GM19238 (cell line): ENCODE results near the gene CNTNAP5.

Experiments
- DNase-seq: peaks from one replicate; pipeline ENCODE4 v3.0.0; 2011; ENCODE audit warnings: low spot score; ENCODE audit not compliant: insufficient read length

The CNTNAP5 gene

DNA sequence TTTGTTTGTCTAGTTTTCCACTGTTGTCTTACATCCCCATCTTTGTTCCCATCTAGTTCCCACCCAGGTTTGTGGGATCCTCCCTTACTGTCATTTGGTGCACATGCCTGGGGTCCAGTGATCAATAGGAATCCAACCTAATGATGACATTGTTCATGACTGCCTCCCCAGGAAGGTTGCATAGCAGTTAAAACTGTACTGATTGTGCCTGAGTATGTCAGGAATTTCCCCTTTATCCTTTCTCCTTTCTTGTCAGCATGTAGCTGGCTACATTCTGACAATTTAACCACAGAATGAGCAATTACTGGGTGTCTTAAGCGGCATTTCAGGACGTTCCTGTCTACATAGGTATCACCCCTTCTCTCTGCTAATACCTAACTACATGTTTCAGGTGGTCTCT lies 653.0 kb downstream of the CNTNAP5 start:
- DNase-seq, result no peak

DNA sequence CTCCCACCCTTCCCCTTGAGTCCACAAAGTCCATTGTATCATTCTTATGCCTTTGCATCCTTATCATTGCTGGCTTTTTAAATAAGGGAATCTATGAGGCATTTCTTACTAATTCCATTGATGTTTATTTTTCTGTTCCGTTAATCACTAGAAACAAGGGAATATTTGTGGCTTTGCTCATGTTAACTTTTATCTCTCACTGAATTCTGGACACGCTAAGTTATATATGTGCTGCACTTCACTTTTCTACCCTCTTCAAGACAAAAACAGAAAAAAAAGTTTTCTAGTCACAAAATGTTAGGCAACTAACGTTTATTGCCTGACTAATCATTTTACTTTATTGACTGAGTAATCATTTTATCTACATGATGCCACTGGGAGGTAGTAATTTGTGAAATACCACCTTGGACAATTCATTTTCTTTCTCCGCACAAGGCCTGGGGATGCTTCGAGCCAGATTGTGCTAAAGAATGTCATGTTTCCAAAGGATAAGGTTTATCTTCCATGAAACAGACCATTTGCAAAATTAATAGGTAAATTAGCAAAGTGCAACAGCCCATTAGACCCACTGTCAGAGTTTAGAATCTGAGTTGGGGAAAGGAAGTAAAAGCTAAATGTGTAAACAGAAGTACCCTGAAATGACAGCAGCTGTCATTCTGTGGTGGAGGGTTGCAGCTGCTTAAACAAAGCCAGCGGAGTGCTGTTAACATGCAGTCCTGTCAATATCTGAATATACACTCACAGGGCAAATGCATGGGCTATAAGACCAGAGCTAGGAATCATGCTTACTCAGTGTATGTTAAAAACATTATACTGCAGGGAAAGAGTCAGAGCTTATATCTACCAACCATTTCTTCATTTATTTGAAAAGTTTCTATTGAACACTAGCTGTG lies 658.7 kb downstream of the CNTNAP5 start:
- no peak for DNase-seq

DNA sequence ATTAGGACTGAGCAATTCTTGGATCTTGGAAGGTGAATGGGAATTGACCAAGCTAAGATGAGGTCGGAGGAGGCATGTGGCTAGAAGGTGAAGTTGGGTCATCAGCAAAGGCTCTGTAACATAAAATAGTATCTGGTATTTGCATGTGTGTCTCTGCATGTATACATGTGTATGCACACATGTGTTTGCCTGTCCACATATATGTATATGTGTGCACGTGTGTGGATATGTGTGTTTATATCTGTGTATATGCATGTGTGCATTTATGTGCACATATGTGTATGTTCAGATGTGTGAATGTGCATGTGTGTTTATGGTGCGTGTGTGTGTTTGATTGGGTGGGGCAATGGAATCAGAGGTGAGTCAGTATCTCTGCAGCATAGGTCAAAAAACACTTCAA lies 664.3 kb downstream of the CNTNAP5 start:
- DNase-seq, result no peak

DNA sequence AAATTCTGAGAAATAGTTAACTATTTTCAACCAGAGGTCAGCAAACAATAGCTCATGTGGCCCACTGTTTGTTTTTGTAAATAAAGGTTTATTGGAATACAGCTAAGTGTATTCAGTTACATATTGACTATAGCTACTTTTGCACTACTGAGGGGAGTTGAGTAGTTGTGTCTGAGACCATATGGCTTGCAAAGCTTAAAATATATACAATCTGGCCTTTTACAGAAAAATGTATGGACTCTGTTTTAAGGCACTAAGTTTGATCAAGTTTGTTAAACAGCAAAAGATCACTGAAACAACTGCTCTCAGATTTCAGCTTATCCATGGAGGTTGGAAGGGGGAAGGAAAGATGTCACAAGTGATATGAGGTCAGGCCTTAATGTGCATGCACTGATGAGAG lies 667.1 kb downstream of the CNTNAP5 start:
- no peak for DNase-seq

DNA sequence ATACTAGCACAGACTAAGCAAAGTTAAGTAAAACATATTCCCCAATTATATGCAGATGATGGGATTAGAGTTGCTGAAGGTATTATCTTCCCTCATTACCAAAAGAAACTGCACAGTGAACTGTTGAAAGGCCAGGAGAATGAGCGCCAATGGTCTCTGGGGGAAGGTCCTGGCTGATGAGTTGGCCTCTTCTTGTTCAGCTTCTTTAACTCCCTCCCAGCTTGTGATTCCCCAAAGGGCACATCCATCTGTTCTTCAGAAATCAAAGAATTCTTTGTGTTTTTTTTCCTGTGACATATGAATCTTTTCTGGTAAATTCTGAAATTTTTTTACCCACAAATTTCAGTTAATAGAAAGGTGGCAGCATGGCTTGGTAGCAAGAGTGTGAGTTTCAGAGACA lies 667.6 kb downstream of the CNTNAP5 start:
- no peak for DNase-seq

DNA sequence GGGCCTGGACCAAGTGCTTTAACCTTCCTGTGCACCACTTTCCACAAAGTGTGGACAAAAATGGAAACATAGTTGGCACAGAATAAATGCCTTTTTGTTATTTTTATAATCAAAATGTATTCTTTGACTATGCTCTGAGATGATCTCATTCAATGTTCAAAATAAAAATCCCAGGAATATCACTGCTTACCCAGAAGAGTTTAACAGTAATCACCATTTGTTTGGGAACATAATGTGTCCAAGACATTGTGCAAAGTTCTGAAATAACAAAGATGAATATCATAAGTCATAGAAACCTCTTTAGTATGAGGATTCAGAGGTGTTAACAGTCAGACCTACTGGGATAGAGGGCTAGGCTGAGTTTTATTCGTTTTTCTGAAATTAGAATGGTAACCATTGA lies 668.1 kb downstream of the CNTNAP5 start:
- DNase-seq, result no peak

DNA sequence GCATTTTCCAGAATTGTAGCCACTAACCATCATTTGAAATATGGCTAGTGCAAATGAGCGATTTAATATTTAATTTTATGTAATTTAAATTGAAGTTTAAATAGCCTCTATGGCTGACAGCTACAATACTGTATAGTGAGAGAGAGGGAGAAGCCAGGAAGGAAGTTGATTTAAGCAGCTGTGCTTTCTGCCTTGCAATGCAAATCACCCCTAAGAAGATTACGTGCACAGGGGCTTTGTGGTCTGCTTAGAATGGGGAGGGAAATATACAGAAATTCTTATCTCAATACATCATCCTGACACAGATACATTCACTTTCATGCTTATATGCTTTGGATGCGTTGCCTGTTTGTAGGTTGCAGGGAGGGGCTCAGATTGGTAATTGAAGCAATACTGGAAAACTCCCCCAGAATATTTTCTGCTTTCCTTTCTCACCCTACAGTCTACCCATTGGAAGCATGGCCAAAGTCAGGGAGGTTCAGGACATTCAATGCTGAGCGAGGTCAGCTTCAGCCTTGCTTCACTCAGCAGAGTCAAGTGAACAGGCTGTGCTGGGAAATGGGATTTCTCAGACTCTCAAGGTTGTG lies 674.0 kb downstream of the CNTNAP5 start:
- no peak for DNase-seq

DNA sequence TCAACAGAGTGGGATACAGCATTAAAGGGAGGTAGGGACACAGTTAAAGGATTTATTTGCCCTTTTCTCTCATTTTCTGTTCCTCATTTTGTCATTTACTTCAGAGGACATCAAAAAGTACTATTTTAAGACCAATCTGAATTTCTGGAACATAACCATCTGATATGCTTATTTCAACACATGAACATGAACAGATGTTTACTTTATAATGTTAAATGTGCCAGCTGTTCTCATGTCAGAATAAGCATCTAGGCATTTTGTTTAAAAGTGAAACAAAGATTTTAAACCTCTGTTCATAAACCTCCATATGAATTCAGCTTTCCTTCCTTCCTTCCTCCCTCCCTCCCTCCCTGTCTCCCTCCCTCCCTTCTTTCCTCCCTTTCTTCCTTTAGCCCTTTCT lies 677.7 kb downstream of the CNTNAP5 start:
- no peak for DNase-seq

DNA sequence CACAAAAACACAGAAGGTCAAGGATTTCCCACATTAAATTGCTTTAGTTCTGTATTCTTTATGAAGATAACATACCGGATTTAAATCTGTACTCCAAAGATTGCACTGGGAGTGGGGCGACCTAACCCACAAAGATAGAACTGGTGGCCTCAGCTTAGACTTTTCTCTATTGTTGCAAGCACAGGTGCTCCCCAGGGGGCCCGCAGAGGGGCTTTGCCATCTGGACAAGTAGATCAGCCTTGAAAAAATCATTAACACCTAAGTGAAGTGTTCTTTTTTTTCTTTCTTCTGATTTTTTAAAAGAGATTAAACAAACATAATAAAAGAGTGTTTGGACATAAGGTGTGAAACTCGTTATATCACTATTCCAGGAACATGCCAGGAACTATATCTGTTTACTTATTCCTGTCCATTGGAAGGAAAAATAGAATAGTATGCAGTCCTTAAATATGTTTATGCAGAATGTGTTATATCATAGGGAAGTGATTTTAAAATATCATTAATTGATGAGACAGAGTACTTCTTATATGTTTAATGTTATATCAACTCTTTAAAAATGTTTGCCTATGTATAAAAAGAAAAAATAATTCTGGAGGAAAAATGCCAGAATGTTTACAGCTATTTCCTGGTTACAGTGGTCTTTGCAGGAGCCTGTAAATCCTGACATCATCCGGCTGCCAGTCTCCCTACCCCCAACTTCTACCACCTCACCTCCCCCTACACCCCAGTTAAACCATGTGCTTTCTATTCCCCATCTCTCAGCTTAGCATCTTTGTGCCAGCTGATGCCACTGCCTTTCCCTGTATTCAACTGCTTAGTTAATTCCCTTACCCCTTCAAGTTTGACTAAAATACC lies 679.2 kb downstream of the CNTNAP5 start:
- DNase-seq, result no peak

DNA sequence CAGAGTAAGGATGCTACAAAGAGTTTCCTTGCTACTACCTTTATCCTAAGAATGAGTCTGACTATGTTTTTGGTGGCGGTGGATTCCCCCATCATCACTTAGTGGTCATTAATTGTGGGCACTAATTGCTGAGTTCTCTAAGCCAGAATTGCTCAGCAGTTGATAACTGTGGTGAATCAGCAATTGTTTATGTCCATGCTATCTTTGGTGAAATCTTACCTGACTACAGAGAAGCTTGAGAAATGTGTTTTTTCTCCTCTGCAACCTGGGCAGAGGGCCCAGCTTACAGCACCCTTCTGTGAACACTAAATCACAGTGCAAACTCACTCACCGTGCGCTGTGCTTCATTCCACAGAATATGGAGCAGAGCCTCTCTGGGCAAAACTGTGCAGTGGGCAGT lies 683.6 kb downstream of the CNTNAP5 start:
- no peak for DNase-seq

DNA sequence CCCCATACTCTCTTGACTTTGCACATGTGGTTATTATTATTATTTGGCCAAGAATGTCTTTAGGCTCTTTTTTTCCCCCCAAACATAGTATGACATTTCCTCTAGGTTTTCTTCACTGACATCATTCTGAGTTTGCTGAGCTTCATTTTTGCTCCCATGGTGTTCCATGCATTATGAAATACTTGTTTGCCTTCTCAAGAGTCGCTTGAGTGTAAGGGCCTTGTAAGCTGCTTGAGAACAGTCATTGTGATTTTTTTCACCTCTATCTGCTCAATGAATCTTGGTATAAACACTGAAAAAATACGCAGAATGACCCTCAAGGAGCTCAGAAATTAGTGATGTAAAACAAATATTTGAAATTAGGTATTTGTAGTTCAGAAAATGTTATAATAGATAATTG lies 688.9 kb downstream of the CNTNAP5 start:
- no peak for DNase-seq

DNA sequence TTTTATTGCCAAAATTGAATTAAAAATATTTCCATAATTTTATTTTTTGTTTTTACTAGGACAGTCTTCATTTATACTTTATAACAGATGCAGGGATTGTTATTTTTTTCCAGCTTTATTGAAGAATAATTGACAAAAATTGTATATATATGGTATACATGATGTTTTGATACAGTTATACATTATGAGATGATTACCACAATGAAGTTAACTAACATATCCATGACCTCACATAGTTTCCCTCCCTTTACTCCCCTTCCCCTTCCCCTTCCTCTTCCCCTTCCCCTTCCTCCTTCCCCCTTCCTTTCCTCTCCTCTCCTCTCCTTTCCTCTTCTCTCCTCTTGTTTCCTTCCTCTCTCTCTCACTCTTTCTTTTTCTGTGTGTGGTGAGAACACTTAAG lies 700.1 kb downstream of the CNTNAP5 start:
- DNase-seq, result no peak

DNA sequence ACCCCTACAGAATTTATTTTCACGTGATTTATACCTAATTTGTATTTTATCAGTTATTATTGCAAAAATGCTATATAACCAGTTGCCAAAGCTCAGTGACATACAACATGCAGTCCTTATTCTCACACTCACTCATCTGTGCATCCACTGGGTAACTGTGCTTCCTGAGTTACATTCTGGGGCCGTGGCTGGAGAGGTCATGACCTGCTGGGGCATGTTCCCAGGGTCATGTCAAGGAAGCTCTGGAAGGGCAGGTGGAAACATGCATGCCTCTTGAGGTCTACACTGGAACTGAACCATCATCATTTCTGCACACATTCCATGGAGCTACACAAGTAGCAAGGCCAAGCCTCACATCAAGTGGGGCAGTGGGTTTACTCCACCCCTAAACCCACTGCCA lies 715.5 kb downstream of the CNTNAP5 start:
- DNase-seq, result no peak

DNA sequence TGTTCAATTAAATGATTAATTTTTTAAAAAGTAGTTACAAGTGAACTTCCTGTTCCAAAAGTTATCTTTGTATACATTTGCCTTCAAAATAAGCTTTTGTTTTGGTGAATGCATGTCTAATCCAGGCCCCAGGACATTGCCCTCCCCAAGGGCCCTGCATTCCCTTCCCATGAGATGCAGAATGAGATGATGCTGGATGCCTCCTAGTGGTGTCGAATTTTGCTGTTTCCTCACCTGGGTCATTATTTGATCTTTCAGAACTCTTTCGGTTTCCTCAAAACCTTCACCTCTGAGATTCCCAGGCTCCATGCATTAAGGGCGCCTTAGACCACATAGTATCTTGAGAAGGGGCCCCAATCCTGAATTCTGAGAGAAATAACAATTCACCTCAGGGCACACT lies 728.8 kb downstream of the CNTNAP5 start:
- DNase-seq, result no peak

DNA sequence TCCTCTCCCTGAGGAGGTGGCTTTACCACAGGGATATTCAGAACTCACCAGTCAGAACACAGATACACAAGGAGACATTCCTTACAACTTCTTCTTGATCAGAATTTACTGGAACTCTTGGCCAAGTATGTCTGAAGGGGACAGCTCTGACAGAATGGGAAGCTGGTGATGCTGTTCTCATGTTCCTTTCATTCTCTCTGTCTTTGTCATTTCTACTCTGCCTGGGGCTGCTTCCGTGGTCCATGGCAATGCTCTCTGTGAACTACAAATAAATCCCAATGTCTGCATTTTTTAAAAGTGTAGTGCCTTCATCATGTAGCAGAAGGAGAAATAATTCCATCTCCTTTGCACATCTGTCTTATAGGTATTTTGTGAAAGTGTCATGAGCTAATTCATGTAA lies 730.3 kb downstream of the CNTNAP5 start:
- DNase-seq, result no peak

DNA sequence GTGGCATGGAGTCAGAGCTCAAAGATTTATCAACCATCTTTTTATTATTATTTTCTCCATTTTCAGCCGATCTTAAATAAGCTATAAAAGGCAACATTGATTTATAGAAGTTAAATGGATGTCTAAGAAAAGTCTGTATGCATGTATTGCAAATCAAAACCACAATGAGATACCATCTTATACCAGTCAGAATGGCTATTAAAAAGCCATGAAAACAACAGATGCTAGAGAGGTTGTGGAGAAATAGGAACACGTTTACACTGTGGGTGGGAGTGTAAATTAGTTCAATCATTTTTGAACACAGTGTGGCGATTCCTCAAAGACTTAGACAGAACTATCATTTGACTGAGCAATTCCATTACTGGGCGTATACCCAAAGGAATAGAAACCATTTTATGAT lies 731.0 kb downstream of the CNTNAP5 start:
- no peak for DNase-seq

DNA sequence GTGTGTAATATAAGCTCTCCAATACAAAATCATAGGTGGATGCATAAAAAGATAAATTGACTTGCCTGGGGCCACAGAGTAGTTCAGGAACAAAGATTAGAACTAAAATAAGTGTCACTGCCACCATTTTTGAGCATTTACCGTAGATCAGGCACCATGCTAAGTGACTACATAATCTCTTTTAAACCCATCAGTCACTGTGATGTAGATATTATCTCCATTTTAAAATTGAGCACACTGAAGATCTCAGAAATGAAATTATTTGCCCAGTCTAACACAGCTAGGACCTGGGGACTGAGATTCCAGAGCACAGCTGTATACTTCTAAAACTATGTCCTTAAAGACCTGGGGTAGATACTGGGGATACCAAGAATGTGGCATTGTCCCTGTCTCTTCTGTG lies 737.3 kb downstream of the CNTNAP5 start:
- no peak for DNase-seq

DNA sequence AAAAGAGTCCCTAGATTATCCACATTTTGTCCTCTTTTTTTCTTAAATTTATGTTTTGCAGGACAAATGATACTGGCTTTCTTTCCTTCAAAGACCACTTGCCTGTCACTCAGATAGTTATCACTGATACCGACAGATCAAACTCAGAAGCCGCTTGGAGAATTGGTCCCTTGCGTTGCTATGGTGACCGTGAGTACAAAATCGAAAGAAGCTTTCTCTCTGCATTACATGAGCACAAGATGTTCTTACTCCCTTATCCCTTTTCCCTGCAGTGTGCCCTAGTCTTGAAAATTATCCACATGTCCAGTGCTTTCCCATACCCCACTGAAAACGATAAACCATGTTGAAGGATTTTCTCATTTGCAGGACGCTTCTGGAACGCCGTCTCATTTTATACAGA lies 738.5 kb downstream of the CNTNAP5 start:
- DNase-seq, result no peak

DNA sequence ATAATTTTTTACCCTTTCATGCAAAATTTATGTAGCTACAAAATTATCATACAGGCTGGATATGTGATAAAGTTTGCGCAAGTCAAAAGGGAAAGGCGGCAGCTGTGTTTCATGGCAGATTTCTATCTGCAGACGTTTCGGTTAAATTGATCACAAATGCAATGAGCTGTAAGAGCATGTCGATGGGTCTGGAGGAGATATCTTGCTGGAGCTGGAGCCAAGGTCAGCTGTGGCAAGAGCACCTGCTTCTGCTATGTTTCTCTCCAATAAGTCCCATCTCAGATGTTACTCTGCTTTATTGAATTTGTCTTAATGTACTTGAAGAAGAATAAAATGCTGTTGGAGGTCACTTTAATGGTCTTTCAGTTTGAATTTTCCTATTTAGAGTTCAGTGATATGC lies 749.7 kb downstream of the CNTNAP5 start:
- no peak for DNase-seq

DNA sequence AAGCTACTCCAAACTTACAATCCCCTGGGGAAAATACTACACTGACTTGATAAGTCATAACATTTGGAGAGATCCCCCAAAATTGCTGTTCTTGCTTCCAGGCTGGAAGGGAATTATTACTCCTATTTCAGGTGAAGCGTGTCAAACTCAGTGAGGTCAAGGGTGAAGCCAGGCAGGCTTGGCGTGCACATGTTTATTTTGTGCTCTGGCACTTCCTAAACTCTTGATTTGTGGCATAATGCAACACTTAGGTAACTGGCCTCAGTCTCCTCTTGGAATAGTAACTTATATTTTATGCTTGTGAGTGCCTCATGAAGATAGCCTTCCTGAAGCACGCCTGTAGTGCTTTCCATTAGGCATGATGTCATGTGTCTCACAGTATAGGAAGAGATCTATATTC lies 751.2 kb downstream of the CNTNAP5 start:
- no peak for DNase-seq

DNA sequence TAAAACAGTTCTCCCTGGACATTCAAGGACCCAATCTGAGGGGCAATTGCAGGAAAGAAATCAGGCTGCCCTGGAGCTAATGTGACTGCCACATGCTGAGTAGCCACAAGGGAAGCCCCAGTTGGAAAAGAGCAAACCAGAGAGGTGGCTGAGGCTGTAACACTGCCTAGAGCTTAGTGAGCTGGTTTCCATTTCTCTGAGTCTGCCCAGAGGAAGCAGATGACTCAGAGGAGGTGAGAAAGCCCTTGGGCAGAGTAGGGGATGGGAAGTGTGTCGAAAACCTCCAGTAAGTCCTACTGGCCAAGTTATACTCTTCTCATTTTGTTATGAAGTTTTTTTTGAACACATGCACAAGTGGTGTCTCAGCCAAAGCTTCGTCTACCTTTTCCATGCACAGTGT lies 753.0 kb downstream of the CNTNAP5 start:
- DNase-seq, result no peak

DNA sequence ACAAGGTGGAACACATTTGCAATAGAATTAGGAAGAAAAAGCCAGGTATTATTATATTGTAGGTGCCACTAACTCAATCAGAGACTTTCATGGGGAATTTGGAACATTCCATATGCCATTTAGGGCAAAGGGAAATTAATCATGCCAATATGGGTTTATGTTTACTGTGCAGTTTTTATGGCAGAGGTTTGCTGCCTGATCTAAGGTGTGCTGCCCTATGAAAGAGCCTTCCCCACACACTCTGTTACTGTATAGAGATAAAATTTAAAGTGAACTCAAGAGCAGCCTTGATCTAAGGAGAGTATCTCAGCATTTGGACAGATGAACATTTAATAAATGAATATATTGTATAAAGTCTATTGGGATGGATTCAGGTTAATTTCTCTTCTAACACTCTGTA lies 771.6 kb downstream of the CNTNAP5 start:
- no peak for DNase-seq
